Stimulated activated CD8-positive, alpha-beta memory T cell treated with anti-CD3 and anti-CD28 coated beads, Interleukin-15, amount 100 ng/mL, for 48 hours (primary cell): ENCODE data around the gene ATP6V1F.

Experiments
- DNase-seq, 2 donors: peaks; one replicate each; pipeline ENCODE4 v3.0.0-alpha.2; 2020; ENCODE audit warnings: low read depth in 2 of 2

The ATP6V1F gene

DNA sequence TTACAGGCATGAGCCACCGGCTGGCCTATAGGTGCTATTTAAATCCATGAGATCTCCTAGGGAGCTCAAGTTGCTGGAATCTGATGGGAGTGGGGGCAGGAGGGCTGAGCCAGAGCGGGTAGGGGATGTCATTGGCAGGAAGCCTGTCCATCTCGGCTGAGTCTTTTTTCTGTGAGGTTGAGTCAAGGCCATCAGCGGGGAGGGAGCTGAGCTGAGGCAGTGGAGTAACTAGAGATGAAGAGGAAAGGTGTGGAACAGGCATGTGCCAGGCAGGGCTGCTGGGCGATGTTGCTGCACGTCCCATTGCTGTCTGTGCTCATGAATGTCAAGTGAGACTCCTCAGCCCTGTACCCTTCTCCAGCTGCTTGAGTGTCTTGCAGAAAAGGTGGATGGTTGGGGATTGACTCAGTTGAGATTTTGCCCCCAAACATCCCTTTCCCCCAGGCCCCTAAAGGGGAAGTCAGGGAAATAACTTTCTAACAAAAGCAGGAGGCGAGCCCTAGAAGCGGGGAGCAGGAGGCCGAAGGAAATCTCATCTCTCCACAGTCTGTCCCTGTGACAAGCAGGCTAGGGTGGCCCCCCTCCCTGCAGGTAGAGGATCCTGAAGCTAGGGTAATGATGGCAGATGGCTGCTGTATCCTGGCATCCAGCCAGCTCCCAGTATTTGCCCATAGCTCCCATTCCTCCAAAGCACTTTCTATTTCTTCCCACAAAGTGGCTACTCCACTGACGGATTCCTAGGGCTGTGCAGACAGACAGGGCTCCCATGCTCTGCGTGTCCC is 5.4 kb downstream of the ATP6V1F start:
- DNase-seq = no peak

DNA sequence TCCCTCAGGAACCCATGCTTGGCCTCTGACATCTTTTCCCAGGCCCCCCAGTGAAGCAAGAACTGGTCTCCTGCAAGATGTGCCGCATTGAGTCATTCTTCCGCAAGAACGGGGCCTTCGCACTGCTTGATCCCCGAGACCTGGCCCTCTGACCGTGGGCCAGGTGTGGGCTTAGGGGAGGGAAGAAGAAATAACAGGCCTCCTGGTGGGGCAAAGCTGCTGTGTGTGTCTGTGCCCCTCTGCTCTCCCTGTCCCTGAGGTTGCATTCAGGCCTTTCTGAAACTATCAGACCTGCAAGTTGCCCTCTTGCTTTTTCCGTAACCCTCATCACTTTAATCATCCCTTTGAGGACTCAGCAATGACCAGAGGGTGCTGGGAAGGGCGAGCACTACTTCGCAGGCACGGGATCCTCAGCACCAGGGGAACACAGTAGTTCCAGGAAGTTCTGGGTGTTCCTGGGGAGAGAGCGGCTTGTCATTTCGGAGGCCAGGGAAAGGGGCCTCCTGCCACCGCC is 6.0 kb downstream of the ATP6V1F start:
- DNase-seq = no peak

DNA sequence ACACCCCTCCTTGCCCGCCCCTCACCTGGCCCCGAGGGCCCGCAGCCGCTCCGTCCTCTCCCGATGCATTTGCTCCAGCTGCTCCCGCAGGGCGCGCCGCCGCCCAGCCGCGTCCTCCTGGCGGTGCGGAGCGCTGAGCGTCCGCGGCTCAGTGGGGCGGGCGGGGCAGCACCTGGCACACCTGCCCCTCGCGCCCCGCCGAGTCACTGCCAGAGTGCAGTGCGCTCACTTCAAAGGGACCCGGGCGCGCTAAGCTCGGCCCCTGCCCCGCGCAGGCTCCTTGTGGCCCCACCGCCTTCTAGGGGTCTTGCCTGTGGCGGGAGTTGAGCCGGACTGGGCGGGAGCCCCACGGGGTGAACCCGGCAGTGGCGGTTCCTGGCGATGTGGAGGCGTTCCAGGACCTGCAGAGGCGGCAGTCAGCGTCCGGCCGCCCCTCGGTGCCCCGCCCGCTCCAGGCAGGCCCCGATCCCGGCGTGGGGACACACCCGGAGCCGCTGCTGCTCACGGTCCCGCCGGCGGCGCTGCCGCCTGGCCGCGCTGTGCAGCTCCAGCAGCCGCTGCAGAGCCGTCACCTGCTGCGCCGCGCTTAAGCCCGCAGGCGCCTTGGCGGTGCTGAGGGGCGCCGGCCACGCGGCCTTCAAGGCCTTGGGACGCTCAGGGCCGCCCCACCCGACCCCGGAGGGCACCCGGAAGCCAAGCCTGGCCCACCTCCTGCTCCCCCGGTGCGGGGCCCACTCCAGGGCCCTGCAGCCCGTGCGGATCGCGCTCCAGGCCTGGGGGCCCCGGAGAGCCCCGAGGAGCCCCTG is 6.7 kb downstream of the ATP6V1F start:
- peak; percentile 26 to 40 for DNase-seq

DNA sequence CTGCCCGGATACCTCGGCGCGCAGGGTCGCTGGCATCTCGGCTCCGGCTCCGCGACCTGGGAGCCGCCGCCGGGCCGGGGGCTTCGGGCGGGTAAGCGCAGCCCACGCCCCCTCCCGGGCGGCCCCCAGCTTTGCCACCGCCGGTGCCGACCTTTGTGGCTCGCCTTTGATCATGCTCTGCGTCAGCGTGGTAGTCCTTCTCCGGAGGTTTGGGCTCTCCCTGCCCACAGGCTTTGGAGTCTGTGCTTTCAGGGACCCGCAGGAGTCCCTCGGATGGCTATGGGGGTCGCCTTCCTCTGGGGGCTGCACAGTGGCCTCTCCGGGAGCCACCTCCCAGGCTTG is 7.3 kb downstream of the ATP6V1F start:
- no peak for DNase-seq

DNA sequence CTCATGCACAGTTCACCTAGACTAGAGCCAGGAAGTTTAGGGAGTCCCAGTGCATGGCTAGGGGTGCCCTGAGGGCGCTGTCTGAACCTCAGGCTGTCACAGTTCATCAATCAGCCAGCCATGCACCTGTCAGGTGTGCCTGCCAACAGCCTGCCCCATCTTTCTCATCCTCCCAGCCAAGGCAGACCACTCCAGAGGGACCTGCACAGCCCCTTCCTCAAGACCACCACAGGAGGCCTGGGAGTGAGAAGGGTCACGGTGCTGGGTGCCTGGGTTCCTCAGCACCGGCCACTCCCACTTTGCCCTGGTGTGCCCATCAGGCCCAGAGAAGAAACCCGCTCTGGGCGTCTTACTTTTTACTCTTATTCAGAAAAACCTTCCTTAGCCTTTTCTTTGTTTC is 8.4 kb downstream of the ATP6V1F start:
- no peak for DNase-seq

DNA sequence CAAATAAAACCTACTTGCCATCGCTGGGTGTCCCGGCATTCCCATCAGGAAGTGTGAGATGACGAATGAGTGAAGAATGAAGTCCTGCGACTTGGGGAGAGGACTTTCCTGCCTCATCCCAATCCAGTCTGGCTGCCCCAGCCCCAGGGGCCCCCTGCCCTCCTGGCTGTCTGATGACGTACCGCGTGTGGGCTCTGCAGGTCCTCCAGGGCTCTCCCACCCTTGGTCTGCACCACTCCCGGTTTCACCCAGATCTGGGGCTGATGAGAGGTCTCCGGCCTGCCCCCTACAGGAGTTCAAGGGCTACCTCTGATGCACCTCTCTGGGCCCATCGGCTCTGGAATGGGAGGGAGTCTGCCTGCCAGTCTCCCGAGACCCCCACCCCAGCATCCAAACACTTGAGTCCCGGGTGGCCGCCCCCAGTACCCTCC is 9.8 kb downstream of the ATP6V1F start:
- no peak for DNase-seq

DNA sequence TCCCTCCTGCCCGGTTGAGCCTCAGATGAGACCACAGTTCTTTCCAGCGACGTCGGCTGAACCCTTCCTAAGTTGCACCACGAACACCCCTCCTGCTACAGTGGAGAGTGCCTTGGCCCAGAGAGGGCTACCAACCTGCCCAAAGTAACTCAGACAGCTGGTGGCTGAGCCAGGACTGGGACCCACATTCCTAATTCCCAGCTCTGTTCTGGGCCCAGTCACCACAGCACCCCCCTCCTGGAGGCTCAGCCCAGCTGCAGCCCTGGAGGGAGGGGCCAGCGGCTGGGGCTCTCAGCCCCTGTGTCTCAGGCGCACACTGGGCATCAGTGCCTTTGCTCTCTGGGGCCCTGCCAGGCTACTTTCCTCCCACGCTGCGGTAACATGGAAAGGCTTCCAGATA is 10.6 kb downstream of the ATP6V1F start:
- no peak for DNase-seq

DNA sequence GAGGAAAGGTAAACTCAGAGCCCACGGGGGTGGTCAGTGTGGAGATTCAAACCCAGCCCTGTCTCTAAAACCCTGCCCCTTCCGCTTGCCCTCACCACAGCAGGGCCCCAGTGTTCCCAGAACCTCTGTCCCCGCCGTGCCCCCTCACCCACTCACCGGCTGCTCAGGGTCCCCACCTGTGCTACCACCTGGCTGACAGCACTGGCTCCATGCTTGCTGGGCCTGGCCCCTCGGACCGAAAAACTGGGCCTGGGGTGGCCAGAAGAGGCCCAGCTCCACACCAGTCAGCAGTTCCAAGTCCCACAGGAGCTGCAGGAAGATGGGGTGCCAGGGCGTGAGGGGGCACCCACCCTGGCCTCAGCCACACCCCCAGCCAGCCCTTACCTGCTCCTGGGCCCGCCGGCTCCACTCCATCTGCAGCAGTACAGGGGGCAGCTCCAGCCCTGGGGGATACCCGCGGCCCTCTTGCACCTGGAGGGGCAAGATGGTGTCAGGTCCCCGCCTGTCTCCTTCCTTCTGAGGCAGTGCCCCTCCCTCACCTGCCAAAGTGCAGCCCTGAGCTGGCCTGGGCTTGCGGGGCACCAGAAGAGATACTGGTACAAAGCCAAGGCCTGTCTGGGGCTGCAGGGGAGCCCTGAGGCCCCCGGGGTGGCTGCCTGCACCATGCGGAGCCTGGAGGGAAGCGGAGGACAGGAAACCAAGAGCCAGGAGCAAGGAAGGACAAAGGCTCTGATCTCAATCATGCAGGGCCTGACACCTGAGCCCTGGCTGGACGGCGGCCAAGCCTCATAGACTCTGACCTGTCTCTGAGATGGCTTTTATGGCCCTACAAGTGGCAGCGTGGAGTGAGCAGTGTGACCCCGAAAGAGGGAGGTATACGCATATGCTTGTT is 11.7 kb downstream of the ATP6V1F start:
- DNase-seq = no peak

DNA sequence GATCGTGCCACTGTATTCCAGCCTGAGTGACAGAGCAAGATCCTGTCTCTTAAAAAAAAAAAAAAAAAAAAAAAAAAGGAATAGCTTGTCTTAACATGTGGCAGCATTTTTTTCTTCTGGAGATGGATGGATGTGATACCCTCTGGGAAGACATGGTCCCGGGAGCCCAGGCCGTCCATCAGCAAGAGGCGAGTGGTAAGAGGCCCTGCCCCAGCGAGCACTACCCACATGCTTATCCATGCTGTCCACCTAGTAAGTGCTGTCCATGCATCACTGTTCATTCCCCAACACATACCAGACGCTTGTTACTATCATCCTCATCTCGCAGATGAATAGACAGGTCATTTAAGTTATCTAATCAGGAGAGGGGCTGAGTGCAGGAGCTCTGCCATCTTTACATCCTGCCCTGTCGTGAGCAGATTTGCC is 12.9 kb downstream of the ATP6V1F start:
- no peak for DNase-seq

DNA sequence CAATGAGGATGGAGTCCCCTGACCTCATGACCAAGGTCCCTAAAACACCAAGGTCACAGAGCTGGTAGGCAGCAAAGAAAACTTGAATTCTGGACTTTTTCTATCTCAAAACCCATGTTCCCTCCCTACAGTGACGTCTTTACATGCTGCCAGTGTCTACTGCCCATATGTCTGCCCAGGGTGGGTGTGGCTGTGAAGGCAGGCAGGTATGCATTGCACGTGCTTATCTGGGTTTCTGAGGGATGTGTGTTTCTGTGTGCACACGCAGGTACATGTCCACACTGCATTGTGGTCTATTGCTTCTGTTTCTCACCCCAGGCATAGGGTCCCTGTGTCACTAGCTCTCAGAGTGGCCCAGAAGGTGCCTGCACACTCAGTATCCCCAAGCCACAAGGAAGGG is 13.5 kb downstream of the ATP6V1F start:
- DNase-seq = no peak

DNA sequence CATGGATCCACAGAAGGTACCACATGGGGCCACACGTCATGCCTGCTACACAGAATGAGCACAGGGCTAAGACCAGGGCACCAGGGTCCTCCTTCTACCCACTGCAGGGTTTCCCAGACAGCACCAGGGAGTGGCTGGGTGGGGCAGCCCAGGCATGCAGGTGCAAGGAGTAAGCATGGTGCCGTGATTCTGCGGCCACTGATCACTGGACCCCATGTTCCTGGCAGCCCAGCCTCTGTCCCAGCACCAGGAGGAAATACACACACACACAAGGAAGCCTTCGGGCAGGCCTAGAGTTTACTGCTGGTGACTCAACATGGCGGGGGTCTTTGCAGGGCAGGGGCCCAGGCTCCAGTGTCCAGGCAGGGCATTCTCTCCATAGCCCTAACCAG is 13.9 kb downstream of the ATP6V1F start:
- DNase-seq = no peak

DNA sequence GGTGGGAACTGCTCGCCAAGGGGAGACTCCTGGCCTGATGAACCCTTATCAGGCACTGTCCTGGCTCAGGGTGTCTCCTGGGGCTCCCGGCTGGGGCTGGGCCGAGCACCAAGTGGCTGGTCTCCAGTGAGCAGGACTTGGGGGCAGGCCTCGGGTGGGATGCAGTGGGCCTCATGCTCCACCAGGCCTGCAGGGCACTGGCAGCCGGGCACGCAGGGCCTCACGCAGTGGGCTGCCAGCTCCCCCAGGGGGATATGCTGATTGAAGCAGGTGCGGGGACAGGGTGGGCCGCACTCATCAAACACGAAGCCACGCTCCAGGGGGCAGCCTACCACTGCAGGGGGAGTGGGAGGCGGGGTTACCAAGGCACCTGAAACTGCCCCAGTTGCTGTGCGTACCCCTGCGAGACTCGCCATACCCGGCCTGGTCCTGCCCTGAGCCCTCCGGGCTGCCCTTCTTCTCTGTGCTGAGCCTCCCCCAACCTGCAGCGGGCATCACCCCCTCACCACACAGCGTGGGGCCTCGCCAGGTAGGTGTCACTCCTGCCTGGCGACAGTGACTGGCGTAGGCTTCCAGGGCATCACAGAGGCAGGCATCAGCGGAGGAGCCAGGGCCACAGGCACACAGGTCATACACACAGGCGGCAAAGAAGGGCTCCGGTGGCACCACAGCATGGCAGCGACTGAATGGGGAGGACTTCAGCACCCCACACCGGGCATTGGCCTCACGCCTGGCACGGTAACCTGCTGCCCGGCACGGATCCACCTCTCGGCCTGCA is 14.5 kb downstream of the ATP6V1F start:
- DNase-seq = no peak

DNA sequence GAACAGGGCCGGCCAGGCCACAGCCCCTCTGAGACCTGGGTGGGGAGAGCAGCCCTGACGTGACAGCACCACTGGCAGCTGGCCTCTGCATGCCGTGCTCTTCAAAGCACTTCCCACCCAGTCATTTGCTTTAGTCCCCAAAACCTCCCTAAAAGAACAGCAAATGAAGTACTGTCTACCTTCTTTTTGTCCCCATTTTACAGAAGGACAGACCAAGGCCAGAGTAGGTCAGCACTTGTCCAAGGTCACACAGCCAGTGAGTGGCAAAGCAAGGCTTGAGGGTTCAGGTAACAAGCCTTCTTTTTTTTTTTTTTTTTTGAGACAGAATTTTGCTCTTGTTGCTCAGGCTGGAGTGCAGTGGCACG is 15.1 kb downstream of the ATP6V1F start:
- no peak for DNase-seq

DNA sequence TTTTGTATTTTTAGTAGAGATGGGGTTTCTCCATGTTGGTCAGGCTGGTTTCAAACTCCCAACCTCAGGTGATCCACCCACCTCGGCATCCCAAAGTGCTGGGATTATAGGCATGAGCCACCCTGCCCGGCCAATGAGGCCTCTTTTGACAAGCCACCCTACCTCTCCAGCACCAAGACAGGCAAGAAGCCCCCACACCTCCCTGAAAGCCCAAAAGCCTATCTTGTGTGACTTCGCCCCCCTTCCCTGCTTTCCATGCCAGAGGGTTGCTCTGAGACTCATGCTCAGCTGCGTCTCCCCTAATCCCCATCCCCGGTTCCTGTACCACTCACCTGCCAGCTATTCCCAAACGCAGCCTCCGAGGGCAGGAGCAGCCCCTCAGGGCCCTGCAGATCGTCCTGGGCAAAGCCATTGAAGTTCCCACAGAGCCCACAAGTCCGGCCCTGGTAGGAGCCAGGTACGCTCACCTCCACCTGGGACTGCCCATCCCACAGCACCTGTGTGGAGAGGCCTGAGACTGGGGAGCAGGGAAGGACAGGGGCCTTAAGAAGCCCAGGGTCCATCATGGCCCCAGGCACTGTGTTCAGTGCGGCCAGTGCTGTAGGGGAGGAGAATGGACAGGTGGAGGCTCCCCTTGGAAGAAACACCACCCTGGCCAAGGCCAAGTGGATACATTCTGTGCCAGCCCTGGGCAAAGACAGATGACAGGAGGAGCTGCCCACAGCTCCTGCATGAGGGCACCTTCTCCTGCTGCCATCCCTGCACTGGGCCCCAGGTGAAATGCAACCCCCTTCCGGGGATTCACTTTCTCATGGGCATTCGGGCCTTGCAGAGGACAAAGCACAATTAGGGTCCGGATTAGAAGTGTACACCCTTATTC is 15.8 kb downstream of the ATP6V1F start:
- DNase-seq = no peak

DNA sequence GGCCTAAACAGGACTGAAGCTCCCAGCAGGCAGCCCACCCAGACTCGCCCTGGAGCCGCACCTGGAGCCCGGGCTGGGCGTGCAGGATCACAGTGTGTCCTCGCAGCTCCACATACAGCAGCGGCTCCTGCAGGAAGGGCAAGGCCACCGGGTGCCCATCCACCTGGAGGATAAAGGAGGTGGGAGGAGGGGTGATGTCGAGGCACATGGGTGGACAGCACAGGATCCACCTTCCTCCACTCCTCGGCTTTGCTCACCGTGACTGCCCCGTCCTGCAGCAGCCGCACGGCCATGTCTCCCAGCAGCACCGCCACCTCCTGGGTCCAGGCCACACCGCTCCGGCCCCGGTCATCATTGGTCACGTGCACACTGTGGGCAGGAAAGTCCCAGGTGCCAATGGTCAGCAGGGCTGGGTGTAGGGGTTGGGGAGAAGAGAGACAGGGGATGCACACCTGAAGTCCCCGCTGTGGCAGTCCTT is 16.8 kb downstream of the ATP6V1F start:
- no peak for DNase-seq

DNA sequence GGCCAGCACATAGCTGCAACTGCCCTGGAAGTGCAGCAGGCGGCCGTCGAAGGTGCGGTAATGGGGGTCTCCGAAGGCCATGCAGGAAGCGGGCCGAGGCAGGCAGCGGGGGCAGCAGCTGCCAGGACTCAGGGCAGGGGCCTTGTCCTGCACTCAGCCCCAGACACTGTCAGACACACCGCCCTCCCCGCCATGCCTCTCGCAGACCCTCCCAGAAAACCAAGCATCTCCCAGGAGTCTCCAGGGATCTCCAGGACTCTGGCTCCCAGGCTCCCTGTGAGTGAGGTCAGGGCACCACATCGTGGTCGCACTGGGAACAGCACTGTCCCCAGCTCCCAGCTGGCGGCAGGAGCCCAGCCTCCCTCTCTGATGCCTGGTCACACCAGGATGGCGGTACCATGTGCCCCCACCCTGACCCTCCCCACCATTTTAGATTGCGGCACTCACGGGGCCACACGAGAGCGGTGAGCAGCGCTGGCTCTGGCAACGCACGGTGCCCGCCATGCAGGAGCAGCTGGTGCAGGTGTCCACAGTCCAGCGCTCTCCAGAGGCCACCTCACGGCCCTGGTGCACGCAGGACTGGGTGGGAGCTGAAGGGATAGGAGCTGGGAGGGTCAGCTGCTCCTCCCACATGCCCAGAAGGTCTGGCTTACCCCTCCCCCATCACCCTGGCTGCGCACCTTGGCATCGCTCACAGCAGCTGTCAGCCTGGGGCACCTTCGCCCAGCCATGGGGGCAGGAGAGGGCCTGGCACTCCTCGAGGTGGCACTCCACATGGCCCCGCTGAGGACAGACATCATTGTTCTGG is 17.5 kb downstream of the ATP6V1F start:
- DNase-seq = no peak

DNA sequence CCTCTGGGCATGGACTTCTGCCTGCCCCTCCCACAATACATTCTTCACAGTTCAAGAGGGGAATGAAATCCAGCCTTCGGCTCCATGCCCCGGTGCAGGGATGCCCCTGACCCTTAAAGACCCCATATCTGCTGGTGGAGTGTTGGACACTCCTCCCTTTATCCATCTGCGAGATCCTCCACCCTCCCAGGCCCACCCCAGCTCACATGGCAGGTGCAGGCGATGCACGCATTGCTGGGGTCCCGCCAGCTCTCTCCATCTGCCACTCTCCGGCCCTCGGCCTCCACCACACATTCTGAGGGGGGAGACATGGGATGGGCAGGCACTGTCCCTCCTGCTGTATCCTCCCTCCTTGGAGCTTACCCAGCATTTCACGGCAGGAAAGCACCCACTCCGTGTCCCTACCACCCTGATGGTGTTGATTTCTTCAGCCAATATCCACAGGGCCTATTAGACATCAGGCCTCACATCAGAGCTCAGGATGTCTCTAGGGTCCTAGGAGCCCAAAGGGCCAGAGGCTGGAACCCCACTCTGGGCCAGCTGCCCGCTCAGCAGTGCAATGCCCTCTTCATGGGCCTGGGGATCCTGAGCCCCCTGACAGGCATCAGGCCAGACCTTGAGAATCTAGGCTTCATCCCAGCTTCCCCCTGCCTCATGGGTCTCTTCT is 18.3 kb downstream of the ATP6V1F start:
- DNase-seq = no peak

DNA sequence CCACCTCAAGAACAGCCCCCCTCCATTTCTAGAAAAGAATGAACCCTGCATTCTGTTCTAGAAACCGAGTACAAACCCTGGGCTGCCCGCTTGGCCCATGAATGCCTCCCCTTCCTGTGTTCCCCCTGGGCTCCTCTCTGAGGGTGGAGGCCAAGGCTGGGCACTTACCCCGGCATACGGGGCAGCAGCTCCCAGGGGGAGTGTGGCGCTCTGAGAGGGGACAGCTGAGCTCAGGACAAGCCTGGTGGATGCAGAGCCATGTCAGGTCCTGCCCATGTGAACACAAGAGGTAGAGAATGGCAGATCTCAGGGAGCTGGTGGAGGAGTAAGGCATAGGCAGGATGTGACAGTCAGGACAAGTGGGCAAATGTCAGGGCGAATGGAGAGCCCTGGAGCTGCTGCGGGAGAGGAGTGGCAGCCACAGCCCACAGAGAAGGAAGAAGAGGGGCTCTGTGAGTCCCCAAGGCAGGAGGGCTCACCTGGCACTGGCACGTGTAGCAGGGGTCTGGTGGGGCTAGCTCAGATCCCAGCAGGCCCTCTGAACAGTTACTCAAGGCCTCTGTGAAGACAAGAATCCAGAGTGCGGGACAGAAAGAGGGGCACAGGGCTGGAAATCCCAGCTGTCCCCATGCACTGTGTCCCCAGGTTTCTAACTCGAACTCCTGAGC is 18.9 kb downstream of the ATP6V1F start:
- DNase-seq = no peak
